GM18867 (cell line): ENCODE results near the gene LDLRAD4.
A peak's percentile ranks its signal among the peaks of the same experiment; 100 is the strongest.

Experiments used
- ATAC-seq: cut with Tn5 transposase; IDR thresholded peaks from one replicate; pipeline ENCODE4 v1.9.1; 2021; ENCODE audit warnings: mild to moderate bottlenecking, moderate library complexity; ENCODE audit not compliant: unreplicated experiment

Gene LDLRAD4

GRCh38 chr18:13577091-13577697, 358.6 kb downstream of the LDLRAD4 start:
- ATAC-seq: peak; percentile 80

- ATAC-seq: no peak
These were observed 359.2 kb downstream of the LDLRAD4 start for GRCh38 chr18:13577781-13578180.

- peak; percentile 24 for ATAC-seq
These were observed 359.8 kb downstream of the LDLRAD4 start for GRCh38 chr18:13578400-13578799.

- ATAC-seq: no peak
These were observed 361.3 kb downstream of the LDLRAD4 start for GRCh38 chr18:13579874-13580273.

- ATAC-seq: no peak
These were observed 361.8 kb downstream of the LDLRAD4 start for GRCh38 chr18:13580351-13580750.

- ATAC-seq: no peak
These were observed 362.4 kb downstream of the LDLRAD4 start for GRCh38 chr18:13580991-13581390.

- no peak for ATAC-seq
These were observed 363.1 kb downstream of the LDLRAD4 start for GRCh38 chr18:13581496-13582177.

- no peak for ATAC-seq
These were observed 363.7 kb downstream of the LDLRAD4 start for GRCh38 chr18:13582178-13582670.

- ATAC-seq: no peak
These were observed 365.3 kb downstream of the LDLRAD4 start for GRCh38 chr18:13583576-13584550.

- ATAC-seq: no peak
These were observed 366.3 kb downstream of the LDLRAD4 start for GRCh38 chr18:13584825-13585224.

- peak; percentile 45 for ATAC-seq
These were observed 367.0 kb downstream of the LDLRAD4 start for GRCh38 chr18:13585379-13586153.

GRCh38 chr18:13587001-13587400, 368.4 kb downstream of the LDLRAD4 start:
- ATAC-seq: no peak

- ATAC-seq: no peak
These were observed 368.9 kb downstream of the LDLRAD4 start for GRCh38 chr18:13587477-13587876.

- ATAC-seq: no peak
These were observed 369.4 kb downstream of the LDLRAD4 start for GRCh38 chr18:13587937-13588336.

- no peak for ATAC-seq
These were observed 370.8 kb downstream of the LDLRAD4 start for GRCh38 chr18:13589316-13589715.

- ATAC-seq: no peak
These were observed 371.4 kb downstream of the LDLRAD4 start for GRCh38 chr18:13589943-13590342.

GRCh38 chr18:13592246-13592645, 373.7 kb downstream of the LDLRAD4 start:
- ATAC-seq: no peak

GRCh38 chr18:13594551-13594950, 376.0 kb downstream of the LDLRAD4 start:
- ATAC-seq: no peak

GRCh38 chr18:13597068-13597467, 378.5 kb downstream of the LDLRAD4 start:
- ATAC-seq: no peak

GRCh38 chr18:13598591-13598990, 380.0 kb downstream of the LDLRAD4 start:
- no peak for ATAC-seq

GRCh38 chr18:13599031-13599430, 380.5 kb downstream of the LDLRAD4 start:
- ATAC-seq: no peak
